Activated CD4-positive, alpha-beta T cell treated with anti-CD3 and anti-CD28 coated beads, Interleukin-2, amount 10 ng/mL, durations not matched to agents 7 days and 5 days (primary cell): ENCODE results near the gene DLGAP1. TPM values are rescaled to one million over a fixed set of nuclear protein-coding genes. Genes with fewer than 3 reads are reported as not detected.

ENCODE experiments used
- CTCF ChIA-PET: fragments of 350-600 bp; sonication (Branson Sonifier 250); formaldehyde crosslinking; loops from one replicate; lab custom pipeline; 2021; ENCODE audit warnings: antibody characterized with exemption; lab: Charles Lee
- POLR2A ChIA-PET: fragments of 350-600 bp; sonication (Branson Sonifier 250); formaldehyde crosslinking; loops from one replicate; lab custom pipeline; 2021; ENCODE audit warnings: antibody characterized with exemption; lab: Charles Lee
- DNase-seq: peaks from one replicate; pipeline ENCODE4 v3.0.0-alpha.2; 2020
- H3K27ac Mint-ChIP-seq: one replicate; pipeline ENCODE4 v1.8.0; 2021; ENCODE audit warnings: mild to moderate bottlenecking, moderate library complexity, mixed read lengths
- H3K27me3 Mint-ChIP-seq: one replicate; pipeline ENCODE4 v1.8.0; 2021; ENCODE audit warnings: mixed read lengths
- H3K36me3 Mint-ChIP-seq: one replicate; pipeline ENCODE4 v1.8.0; 2021; ENCODE audit warnings: low read depth, mixed read lengths
- H3K4me1 Mint-ChIP-seq: one replicate; pipeline ENCODE4 v1.8.0; 2021; ENCODE audit warnings: mixed read lengths
- H3K4me3 Mint-ChIP-seq: one replicate; pipeline ENCODE4 v1.8.0; 2021; ENCODE audit warnings: mild to moderate bottlenecking, moderate library complexity, mixed read lengths
- H3K9me3 Mint-ChIP-seq: one replicate; pipeline ENCODE4 v1.8.0; 2021; ENCODE audit warnings: mixed read lengths
- total RNA-seq, 2 experiments: library from RNA; stranded (reverse); gene quantifications; one replicate each; pipeline ENCODE4 v1.2.3, GENCODE V29; 2021

Gene DLGAP1
- total RNA-seq, 2 experiments from 2014 or later = 0.10 TPM; not detected in 1

DNA sequence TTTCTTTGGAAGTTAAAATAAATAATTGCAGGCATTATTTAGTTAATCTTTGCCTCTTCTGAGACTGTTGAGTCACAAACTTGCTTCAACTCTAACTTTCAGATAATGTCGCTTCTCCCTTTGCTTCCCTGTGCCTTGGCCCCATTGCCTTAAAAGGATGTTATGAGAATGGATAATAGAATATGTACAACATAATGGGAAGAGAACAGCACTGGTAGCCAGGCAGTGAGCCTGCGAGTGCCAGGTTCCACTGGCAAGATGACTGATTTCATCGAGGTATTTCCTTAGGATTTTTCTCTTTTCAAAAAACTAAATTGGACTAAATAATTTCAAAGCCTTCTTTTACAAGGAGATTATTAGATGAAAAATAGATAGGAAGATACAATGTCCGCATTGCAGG is 584.2 kb downstream of the DLGAP1 start:
- H3K4me3 Mint-ChIP-seq = no peak overlapping the region
- H3K27me3 Mint-ChIP-seq = peaks cover 28% of the 10 kb centered on the region
- CTCF ChIA-PET = no interaction called here
- H3K36me3 Mint-ChIP-seq = no peaks in the 10 kb centered on the region
- POLR2A ChIA-PET = no interaction called here
- H3K4me1 Mint-ChIP-seq = no peaks in the 10 kb centered on the region
- H3K27ac Mint-ChIP-seq = no peak overlapping the region
- H3K9me3 Mint-ChIP-seq = no peaks in the 10 kb centered on the region
- no peak for DNase-seq

GRCh38 chr18:3869848-3870247 is 585.3 kb downstream of the DLGAP1 start:
- Mint-ChIP-seq H3K9me3 (no peaks in the 10 kb centered on the region), H3K4me1 (no peaks in the 10 kb centered on the region), H3K36me3 (no peaks in the 10 kb centered on the region), H3K27me3 (peaks cover 24% of the 10 kb centered on the region), H3K27ac (no peak overlapping the region), H3K4me3 (no peak overlapping the region)
- ChIA-PET POLR2A (interaction anchor here (0.6 kb wide), 1 partner anchor 15 kb away, joined by 3 read pairs; no protein-coding TSS in a partner anchor), CTCF (no interaction called here)
- no peak for DNase-seq

DNA sequence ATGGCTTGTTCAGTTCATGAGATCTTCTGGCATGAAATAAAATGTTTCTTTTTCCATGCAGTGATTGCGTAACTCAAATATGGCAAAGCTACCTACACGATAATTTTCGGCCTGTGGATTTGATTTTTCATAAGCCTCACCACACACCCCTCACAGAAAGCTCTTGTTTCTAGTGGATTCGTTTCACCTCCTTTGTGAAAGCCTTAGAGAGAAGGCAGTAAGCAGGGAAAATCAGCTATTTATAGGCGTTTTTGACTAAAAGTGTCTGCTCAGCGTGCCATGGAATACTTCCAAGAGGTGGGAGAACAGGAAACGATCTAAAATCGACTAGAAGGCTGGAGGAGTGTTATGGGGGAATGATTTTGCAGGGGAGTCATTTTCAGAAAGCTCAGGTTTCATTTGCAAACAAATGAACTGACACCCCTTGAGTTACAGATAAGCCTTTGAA is 587.2 kb downstream of the DLGAP1 start:
- no peaks in the 10 kb centered on the region for H3K4me1 Mint-ChIP-seq
- ChIA-PET POLR2A (no interaction called here), CTCF (no interaction called here)
- H3K27ac Mint-ChIP-seq = no peak overlapping the region
- H3K4me3 Mint-ChIP-seq = no peak overlapping the region
- H3K36me3 Mint-ChIP-seq = no peaks in the 10 kb centered on the region
- no peaks in the 10 kb centered on the region for H3K9me3 Mint-ChIP-seq
- H3K27me3 Mint-ChIP-seq = peaks cover 11% of the 10 kb centered on the region
- DNase-seq = no peak

DNA sequence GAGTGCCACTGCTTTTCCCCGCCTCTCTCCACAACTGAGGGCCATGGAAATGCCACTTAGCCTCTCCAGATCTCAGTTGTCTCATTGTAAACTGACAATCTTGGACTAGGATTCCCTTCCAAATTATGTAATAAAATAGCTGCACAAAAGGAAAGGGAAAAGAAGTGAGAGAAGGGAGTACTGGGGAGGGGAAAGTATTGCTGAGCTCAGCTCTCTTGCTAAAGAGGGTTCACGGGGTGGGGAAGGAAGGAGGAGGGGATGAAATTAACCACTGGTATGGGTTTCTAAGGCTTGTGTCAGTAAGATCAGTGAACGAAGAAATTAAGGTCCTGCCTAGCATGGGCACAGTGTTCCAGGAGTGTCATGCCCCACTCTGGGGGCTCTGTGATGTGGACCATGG is 587.9 kb downstream of the DLGAP1 start:
- no peak for DNase-seq
- H3K4me3 Mint-ChIP-seq = no peak overlapping the region
- H3K27ac Mint-ChIP-seq = no peak overlapping the region
- no peaks in the 10 kb centered on the region for H3K4me1 Mint-ChIP-seq
- POLR2A ChIA-PET = no interaction called here
- CTCF ChIA-PET = no interaction called here
- no peaks in the 10 kb centered on the region for H3K36me3 Mint-ChIP-seq
- H3K27me3 Mint-ChIP-seq = peaks cover 6% of the 10 kb centered on the region
- no peaks in the 10 kb centered on the region for H3K9me3 Mint-ChIP-seq

DNA sequence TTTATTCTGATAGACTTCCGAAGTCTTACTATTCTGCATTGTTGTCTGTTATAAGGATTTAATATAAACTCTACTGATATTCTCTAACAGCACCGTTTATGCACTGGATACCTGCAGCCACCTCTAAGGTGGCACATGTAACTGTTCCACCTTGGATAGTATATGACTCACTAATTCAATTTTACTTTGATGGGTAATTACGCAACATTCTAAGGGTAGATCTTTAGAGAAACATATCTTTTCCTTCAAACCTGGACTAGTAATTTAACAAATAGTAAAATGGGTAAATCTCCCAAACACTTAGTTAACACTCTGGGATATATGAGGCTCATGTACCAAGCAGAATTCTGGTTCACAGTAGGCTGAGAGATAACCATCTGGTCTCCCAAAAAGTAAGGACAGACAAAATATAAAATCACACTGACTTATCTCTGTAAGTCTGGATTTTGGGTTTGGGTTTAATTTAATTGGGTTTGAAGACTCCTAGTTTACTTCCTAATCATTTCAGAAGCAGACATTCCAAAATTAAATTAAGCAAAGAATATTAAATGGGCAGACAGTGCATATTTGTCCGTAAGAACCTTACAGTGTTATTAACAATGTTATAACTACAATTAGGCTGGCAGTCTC is 590.3 kb downstream of the DLGAP1 start:
- Mint-ChIP-seq H3K4me1 (no peaks in the 10 kb centered on the region), H3K9me3 (no peaks in the 10 kb centered on the region), H3K36me3 (no peaks in the 10 kb centered on the region), H3K4me3 (no peak overlapping the region), H3K27me3 (no peaks in the 10 kb centered on the region), H3K27ac (no peak overlapping the region)
- no peak for DNase-seq
- POLR2A ChIA-PET = no interaction called here
- CTCF ChIA-PET = no interaction called here

DNA sequence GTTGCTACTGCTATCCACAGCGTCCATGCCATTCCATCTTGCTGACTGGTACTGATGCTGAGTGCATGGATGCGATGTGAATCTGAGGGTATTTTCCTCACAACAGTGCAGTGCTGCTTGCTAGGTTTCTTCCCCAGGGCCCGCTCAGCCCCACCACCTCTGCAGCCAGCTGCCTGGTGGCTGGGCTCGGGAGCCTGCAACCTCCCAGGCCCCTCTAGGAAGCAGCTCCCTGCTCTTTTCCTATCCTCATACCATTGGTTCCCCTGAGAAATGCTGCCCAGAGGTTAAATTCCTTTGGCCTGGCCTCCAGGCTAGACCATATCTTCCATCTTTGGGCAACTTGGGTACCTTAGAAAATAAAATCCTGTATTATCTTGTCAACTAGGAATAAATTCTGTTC is 591.5 kb downstream of the DLGAP1 start:
- Mint-ChIP-seq H3K27ac (no peak overlapping the region), H3K36me3 (no peaks in the 10 kb centered on the region), H3K9me3 (no peaks in the 10 kb centered on the region), H3K4me1 (no peaks in the 10 kb centered on the region), H3K27me3 (no peaks in the 10 kb centered on the region), H3K4me3 (no peak overlapping the region)
- no peak for DNase-seq
- POLR2A ChIA-PET = no interaction called here
- CTCF ChIA-PET = no interaction called here

GRCh38 chr18:3863006-3863405 is 592.1 kb downstream of the DLGAP1 start:
- no peaks in the 10 kb centered on the region for H3K4me1 Mint-ChIP-seq
- no peak overlapping the region for H3K27ac Mint-ChIP-seq
- no peak for DNase-seq
- no peak overlapping the region for H3K4me3 Mint-ChIP-seq
- CTCF ChIA-PET = no interaction called here
- POLR2A ChIA-PET = no interaction called here
- H3K9me3 Mint-ChIP-seq = no peaks in the 10 kb centered on the region
- no peaks in the 10 kb centered on the region for H3K36me3 Mint-ChIP-seq
- no peaks in the 10 kb centered on the region for H3K27me3 Mint-ChIP-seq

- CTCF ChIA-PET = no interaction called here
- no peak for DNase-seq
- no peaks in the 10 kb centered on the region for H3K27me3 Mint-ChIP-seq
- H3K36me3 Mint-ChIP-seq = no peaks in the 10 kb centered on the region
- POLR2A ChIA-PET = no interaction called here
- no peaks in the 10 kb centered on the region for H3K4me1 Mint-ChIP-seq
- H3K4me3 Mint-ChIP-seq = no peak overlapping the region
- H3K9me3 Mint-ChIP-seq = no peaks in the 10 kb centered on the region
- H3K27ac Mint-ChIP-seq = no peak overlapping the region
Measured at GRCh38 chr18:3861495-3861894, 593.6 kb downstream of the DLGAP1 start.

GRCh38 chr18:3857544-3857943 is 597.6 kb downstream of the DLGAP1 start:
- ChIA-PET CTCF (no interaction called here), POLR2A (interaction anchor here (0.6 kb wide), 1 partner anchor 16 kb away, joined by 3 read pairs; no protein-coding TSS in a partner anchor)
- Mint-ChIP-seq H3K36me3 (no peaks in the 10 kb centered on the region), H3K27me3 (no peaks in the 10 kb centered on the region), H3K4me1 (no peaks in the 10 kb centered on the region), H3K27ac (no peak overlapping the region), H3K9me3 (no peaks in the 10 kb centered on the region), H3K4me3 (no peak overlapping the region)
- DNase-seq = no peak

- CTCF ChIA-PET = no interaction called here
- Mint-ChIP-seq H3K36me3 (no peaks in the 10 kb centered on the region), H3K9me3 (no peaks in the 10 kb centered on the region), H3K27ac (no peak overlapping the region), H3K4me1 (no peaks in the 10 kb centered on the region), H3K27me3 (no peaks in the 10 kb centered on the region), H3K4me3 (no peak overlapping the region)
- POLR2A ChIA-PET = no interaction called here
- no peak for DNase-seq
Measured at GRCh38 chr18:3855966-3856365, 599.1 kb downstream of the DLGAP1 start.

DNA sequence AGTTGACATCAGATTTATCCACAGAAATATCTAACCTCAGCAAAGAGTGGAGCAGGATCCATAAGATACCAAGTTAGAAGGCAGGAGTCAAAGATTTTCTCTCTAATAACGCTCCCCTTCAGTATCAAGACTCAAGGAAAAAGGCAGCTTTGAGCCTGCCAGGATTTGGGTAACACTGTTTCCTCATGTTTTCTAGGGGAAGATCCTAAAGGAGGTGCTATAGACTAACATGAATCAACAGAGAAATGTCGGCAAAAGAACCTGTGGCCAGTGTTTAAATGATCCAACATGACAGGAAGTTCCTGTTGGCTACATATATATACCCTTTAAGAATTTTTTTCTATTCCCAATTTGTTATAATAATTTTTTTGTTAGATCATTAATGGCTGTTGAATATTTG is 602.8 kb downstream of the DLGAP1 start:
- H3K4me3 Mint-ChIP-seq = no peak overlapping the region
- H3K36me3 Mint-ChIP-seq = no peaks in the 10 kb centered on the region
- ChIA-PET POLR2A (no interaction called here), CTCF (no interaction called here)
- no peak for DNase-seq
- no peaks in the 10 kb centered on the region for H3K4me1 Mint-ChIP-seq
- no peak overlapping the region for H3K27ac Mint-ChIP-seq
- peaks cover under 1% of the 10 kb centered on the region for H3K27me3 Mint-ChIP-seq
- no peaks in the 10 kb centered on the region for H3K9me3 Mint-ChIP-seq

DNA sequence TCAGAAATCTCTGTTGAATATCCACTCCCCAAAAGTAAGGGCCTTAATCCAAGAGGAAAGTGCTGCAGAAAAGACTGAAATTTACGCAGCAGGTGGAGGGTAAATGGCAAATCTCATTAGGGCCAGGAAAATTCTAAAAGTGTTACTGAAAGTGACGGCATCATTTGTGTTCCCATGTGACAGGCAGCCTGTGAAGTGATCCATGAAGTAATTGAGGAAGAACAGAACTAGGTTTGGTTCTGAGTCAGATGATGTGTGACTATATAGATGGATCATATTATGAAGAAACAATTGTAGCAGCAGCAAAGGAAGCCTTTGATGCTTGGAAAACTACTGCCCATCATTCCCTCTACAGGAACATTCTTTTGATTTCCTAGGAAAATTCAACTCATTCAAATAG is 603.9 kb downstream of the DLGAP1 start:
- Mint-ChIP-seq H3K36me3 (no peaks in the 10 kb centered on the region), H3K27ac (no peak overlapping the region), H3K4me1 (no peaks in the 10 kb centered on the region), H3K27me3 (peaks cover 2% of the 10 kb centered on the region), H3K4me3 (no peak overlapping the region), H3K9me3 (no peaks in the 10 kb centered on the region)
- ChIA-PET POLR2A (no interaction called here), CTCF (no interaction called here)
- no peak for DNase-seq

GRCh38 chr18:3848316-3848715 is 606.8 kb downstream of the DLGAP1 start:
- H3K4me3 Mint-ChIP-seq = no peak overlapping the region
- no peaks in the 10 kb centered on the region for H3K9me3 Mint-ChIP-seq
- no peaks in the 10 kb centered on the region for H3K36me3 Mint-ChIP-seq
- CTCF ChIA-PET = no interaction called here
- H3K4me1 Mint-ChIP-seq = no peaks in the 10 kb centered on the region
- H3K27ac Mint-ChIP-seq = no peak overlapping the region
- peaks cover 4% of the 10 kb centered on the region for H3K27me3 Mint-ChIP-seq
- DNase-seq = no peak
- POLR2A ChIA-PET = no interaction called here

GRCh38 chr18:3845161-3845560 is 609.9 kb downstream of the DLGAP1 start:
- ChIA-PET POLR2A (no interaction called here), CTCF (no interaction called here)
- no peak overlapping the region for H3K27ac Mint-ChIP-seq
- H3K36me3 Mint-ChIP-seq = no peaks in the 10 kb centered on the region
- no peak overlapping the region for H3K4me3 Mint-ChIP-seq
- no peak for DNase-seq
- no peaks in the 10 kb centered on the region for H3K9me3 Mint-ChIP-seq
- peaks cover 5% of the 10 kb centered on the region for H3K27me3 Mint-ChIP-seq
- H3K4me1 Mint-ChIP-seq = no peaks in the 10 kb centered on the region
